LNCaP clone FGC (cell line): ENCODE measurements around the gene UBALD1.

ENCODE experiments used
- DNase-seq: peaks from one replicate; pipeline ENCODE4 v3.0.0-alpha.2; 2011; ENCODE audit warnings: low read depth
- H3K4me3 ChIP-seq: 2 replicates; pipeline ENCODE4 v1.5.1; 2011; ENCODE audit warnings: mild to moderate bottlenecking, low read depth, low read length, control low read depth
- CTCF ChIP-seq: IDR thresholded peaks from 2 replicates; pipeline ENCODE4 v1.5.1; 2012; ENCODE audit warnings: mild to moderate bottlenecking; ENCODE audit not compliant: control insufficient read depth, insufficient read depth; ENCODE audit errors: extremely low read depth

UBALD1 gene

DNA sequence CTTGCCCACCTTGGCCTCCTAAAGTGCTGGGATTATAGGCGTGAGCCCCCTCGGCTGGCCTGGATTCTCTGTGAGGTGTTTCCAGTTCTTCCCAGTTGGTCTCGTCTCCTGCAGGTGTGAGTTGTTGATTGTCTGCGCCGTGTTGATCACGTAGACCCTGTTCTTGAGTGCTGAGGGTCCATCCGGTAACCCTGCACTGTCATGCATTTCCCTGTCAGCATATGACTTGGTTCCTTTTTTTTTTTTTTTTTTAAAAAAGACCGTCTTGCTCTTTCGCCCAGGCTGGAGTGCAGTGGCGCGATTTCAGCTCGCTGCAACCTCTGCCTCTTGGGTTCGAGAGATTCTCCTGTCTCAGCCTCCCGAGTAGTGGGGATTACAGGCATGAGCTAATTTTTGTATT, 27.2 kb upstream of the UBALD1 start:
- no peak for TF ChIP-seq CTCF
- no peak overlapping the region for H3K4me3 ChIP-seq
- DNase-seq = no peak

GRCh38 chr16:4641306-4641687, 26.6 kb upstream of the UBALD1 start:
- no peak overlapping the region for H3K4me3 ChIP-seq
- no peak for DNase-seq
- TF ChIP-seq CTCF = no peak

DNA sequence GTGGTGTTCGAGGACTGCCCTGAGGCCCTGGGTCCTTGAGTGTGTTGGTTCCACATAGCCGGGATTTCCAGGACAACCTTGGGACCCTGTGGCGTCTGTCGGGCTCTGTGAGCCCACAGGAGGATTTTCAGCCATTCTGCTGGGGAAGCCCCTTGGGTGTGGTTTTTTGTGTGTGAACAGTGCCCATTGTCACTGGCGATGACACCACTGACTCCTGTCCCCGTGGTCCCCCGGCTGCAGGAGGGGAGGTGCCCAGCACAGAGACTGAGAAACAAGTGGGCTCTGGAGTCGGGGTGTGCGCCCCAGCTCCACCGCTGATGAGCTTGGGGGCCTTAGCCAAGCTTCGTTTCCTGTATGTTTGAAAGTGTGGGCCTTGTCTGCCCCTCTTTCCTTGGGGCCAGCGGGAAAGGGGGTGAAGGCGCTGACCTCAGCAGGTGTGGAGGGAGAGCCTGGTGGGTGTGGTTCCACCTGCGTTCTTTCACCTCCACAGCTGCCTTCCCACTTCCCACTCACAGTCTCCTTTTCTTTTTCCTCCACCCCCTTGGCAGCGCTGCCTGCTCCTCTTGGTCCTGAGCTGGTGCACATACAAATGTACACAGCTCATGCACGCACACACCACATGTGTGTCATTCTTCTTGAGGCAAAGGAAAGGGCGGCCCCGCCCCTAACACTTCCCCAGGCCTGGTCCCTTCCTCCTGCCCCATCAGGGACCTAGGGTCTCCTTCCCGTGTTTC, 26.1 kb upstream of the UBALD1 start:
- no peak overlapping the region for H3K4me3 ChIP-seq
- no peak for TF ChIP-seq CTCF
- no peak for DNase-seq

- DNase-seq = no peak
- no peak for TF ChIP-seq CTCF
- no peak overlapping the region for H3K4me3 ChIP-seq
Observed at GRCh38 chr16:4639899-4640509, 25.3 kb upstream of the UBALD1 start.

GRCh38 chr16:4637501-4638166, 22.9 kb upstream of the UBALD1 start:
- H3K4me3 ChIP-seq = no peak overlapping the region
- no peak for TF ChIP-seq CTCF
- no peak for DNase-seq

GRCh38 chr16:4636196-4636595, 21.5 kb upstream of the UBALD1 start:
- no peak for TF ChIP-seq CTCF

GRCh38 chr16:4634768-4635167, 20.1 kb upstream of the UBALD1 start:
- TF ChIP-seq CTCF = no peak
- H3K4me3 ChIP-seq = no peak overlapping the region

More at GRCh38 chr16:4636196-4636595, 21.5 kb upstream of the UBALD1 start:
- DNase-seq = no peak
- H3K4me3 ChIP-seq = no peak overlapping the region

More at GRCh38 chr16:4634768-4635167, 20.1 kb upstream of the UBALD1 start:
- DNase-seq = no peak
